Activated effector memory CD4-positive, alpha-beta T cell treated with anti-CD3 and anti-CD28 coated beads, Interleukin-2, amount 50 U/mL, for 16 hours (primary cell): Measurements from ENCODE around the gene TMEM132D.
"Not testable (repeated sequence)": the region's sequence is repeated elsewhere in the genome, so short reads cannot be mapped to it uniquely, and the experiment has no call there.

ENCODE experiments used
- DNase-seq: peaks from one replicate; pipeline ENCODE4 v3.0.0-alpha.2; 2020

TMEM132D gene

DNA sequence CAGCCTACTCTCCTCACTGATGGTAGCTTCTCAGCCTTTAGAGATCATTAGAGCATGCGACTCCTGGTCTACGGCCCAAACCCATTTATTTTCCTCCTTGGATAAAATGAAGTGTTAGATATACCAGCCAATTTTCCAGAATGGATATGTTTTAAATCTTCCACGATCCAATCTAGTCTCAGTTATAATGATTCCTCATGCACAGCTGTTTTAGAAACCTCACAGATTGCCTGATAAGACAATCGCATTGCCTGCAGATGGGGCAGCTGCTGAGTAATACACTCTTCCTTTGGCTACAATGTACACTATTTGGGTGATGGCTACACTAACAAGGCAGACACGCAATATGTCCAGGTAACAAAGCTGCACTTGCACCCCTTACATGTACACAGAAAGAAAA lies 823.4 kb downstream of the TMEM132D start:
- no peak for DNase-seq

DNA sequence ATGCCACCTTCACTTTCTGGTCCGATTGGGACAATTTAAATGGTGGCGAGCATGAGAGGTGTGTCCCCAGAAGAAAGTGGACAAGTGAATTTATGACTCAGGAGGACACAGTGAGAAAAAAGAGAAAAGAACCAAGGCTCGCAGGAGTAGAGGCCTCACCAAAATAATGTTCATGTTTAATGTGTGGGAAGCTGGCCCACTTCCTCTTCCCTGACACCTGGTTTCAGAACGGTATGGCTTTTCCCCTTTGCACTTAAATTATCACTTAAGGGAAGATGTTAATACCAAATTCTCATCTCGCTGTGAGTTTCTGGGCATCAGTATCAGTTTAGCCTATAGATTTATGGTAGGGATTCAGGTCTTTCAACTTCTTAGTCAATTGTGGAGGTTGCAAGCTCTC lies 824.1 kb downstream of the TMEM132D start:
- DNase-seq = no peak

DNA sequence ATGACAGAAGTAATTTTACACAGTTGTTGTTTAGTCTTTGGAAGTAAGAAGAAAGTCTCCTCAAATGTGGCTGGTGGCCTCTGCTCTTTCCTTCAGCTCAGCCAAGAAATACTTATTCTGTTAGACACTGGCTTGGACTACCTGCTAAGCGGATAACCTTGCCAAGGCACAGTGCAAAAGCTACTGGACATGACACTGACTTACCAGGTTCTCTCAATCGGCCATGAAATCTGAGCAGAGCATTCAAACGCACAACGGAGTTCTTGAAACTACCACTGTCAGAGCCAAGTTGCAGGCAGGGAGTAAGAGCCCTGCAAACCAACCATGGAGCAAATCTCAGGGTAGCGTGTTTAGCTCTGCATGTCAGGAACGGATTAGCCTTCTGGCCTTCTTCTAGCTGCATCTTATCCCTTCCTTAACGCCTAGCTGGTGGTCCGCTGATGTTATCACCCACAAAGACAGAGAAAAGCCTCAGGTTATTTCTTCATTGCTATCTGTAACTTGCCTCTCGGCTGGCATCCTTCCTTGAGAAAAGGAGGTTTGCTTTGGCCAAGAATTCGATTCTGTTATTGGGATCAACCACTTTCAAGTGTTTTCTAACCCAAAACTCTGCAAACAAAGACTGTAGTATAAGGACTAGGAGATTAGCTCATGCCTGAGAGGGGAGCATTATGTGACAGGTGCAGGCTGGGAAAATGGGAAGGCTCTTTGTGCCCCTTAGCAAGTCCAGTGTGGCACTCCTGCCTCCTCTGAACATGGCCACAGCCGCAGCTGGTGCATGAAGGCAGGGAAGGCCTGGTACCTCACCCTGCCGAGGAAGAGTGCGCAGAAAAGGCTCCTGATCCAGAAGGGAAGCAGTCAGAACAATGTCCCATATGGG lies 827.1 kb downstream of the TMEM132D start:
- no peak for DNase-seq

DNA sequence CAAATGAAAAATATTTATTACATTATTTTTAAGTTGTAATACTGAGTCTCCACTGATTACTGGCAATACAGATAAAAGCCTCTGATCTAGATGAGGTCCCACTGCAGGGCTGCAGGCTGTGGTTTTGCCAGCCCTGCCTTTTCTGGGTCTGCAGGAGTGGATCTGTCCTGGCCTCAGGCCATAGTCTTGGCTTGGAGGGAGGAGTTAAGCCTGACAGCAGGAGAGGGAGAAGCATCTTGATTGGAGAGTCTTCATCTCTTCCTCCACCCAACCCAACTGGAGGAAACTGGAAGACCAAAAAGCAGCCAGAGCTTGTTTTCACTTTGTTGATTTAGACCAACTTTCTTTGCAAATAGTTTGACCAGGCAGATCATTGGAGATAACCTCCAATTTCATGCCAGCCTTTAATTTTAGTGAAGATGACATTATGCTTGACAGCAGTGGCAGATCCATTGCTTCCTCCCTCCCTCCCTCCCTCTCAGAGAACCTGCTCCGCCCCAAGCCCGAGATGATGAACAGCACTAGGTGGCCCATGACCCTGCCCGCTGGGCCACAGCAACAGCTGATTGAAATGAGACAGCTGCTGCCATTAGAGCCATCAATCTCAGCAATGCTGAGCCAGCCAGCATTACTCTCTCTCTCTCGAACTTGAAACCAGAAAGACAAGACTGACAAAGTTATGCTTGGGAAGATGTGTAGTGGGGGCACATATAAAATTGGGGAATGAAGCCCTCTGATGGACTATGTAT lies 828.2 kb downstream of the TMEM132D start:
- no peak for DNase-seq

DNA sequence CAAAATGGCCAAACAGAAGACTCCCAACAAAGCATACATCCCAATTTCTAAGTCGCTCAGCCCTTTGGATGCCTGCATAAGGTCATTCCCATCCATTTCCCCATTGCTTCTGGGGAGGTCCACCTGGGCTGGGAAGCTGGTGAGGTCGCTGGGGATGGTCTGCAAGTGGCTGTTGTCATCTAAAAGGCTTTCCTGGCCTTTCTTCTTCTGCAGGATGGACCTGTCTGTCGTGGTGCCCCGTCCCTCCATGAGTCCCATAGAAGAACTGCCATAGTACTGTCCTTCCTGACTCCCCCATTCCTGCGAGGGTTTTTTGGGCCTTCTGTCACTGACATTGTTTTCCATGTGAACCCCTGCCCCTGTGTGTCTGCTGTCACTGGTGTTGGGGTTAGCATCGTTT lies 829.4 kb downstream of the TMEM132D start:
- DNase-seq = no peak

DNA sequence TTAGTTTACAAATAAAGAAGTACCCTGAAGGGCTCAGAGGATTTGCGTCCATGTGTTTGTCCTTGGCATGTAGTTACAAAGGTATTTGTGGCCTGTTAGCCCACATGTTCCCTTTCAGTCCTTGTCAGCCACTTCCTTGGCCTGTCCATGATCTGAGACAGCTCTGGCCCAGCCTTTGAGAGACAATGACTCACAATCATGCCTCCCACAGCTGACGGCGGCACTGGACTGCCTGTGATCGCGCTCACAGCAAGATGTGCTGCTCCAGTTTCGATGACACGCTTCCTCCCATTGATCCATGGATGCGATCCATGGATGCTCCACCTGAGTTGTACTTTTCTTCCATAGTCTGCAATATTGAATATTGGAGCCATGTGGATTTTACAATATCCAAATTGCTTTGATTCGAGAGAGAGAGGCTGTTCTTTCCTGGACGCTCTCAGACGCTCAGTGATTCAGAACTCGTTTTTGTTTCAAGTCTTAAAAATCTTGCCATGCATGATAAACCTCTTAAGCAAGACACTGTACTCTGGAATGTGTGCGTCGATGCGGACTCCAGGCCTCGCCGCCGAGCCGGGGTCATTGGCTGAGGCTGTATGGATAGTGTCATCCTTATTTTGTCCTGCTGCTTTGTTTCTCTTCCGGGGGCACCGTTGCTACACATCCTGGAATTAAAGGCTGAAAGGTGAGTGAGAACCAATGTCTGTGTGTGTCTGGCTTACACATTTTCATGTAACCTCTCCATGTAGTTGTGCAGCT lies 830.5 kb downstream of the TMEM132D start:
- DNase-seq = no peak

DNA sequence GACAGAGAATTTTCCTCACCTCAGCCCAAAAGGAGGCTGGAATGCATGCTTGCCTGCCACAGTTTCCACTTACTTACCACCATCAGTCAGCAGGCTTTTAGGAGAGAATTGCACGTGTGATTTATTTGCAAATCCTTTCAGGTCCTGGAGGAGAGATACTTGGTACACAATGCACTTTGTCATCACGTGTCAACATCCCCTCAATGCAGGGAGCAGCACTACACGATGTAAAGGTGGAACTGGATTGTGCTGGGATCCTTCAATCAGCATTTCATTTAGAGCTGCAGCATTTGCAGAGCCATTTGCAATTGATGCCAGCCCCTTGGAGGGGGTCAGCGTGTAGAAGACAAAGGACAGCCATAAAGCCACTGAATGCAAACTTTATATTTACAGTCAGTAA lies 832.5 kb downstream of the TMEM132D start:
- no peak for DNase-seq

DNA sequence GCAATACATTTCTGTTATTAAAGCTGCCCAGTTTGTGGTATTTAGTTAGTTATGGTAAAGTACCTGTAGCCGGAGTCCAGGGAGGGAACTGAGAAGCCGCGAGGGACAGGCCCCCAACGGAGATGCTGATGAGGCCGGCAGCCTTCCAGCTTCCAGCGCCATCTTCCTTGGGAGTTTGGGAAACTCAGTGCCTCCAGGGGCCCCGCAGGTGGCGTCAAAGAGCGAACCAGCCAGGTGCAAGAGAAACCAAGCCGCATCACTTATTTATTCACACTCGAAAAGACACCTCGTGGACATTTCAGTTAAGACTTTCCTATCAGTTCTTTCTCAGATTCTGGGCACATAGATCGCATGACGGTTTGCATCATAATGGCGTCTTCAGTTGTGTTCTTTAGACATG lies 833.9 kb downstream of the TMEM132D start:
- no peak for DNase-seq

DNA sequence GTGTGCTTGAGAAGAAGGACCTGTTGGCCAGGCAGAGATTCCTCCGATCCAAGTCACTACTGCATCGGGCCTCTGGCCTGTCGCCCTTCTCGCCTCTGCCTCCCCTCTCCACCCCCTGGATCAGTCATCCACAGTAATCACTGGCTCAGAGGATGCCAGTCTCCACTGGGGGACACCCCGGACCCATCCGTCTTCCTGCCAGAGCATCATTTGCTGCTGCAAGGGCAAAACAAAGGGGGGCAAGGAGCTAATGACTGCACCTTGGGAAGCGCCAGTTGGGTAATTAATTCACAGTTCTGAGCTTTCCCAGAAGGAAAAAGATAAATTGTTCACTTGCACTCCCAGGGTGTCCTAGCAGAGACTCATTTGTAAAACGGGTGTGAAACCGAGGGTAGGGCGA lies 835.1 kb downstream of the TMEM132D start:
- DNase-seq = no peak

DNA sequence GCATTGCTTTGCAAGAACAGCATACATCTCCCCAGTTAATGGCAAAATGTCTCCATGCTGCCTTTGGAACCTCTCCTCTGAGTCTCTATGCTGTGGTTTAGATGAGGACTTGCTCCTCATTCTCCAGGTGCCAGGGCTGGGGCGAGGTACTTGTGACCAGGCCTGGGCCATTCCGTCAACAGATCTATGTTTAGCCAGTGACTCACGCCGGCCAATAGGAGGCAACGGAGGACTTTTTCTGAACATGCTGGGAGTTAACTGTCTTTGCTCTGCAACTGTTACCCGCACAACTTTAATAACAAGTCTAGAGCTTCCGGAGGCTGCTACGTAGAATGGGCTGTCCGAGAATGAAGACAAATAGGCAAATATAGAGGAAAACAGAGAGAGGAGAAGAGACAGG lies 836.3 kb downstream of the TMEM132D start:
- no peak for DNase-seq

DNA sequence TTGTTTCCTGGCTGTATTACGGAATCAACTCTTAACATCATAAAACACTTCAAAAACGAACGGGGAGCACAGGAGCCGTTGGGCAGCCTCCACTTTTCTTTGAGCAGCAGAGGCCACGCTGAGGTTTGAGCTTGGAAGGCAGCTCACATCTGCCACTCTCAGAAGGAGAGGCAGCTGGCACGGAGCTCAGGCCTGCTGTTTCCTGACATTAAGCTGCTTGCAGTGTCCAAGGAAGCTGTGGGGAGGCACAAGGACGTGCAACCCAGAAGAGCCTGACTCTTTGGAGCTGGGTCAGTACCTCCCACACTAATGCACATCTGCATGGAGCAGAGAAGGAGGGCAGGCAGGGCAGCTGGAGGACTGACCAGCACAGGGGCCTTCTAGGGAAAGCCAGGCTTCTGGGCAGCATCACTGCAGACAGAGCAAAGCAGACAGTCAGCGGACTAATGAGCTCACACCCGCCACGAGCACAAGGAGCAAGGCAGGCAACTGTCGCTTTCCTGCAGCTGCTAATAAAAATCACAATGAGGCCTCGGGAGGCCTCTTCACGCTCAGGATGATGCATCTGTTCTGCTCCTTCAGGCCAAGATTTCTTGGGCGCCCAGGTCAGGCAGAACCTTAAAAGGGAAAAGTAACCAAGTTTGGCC lies 839.5 kb downstream of the TMEM132D start:
- DNase-seq = no peak

DNA sequence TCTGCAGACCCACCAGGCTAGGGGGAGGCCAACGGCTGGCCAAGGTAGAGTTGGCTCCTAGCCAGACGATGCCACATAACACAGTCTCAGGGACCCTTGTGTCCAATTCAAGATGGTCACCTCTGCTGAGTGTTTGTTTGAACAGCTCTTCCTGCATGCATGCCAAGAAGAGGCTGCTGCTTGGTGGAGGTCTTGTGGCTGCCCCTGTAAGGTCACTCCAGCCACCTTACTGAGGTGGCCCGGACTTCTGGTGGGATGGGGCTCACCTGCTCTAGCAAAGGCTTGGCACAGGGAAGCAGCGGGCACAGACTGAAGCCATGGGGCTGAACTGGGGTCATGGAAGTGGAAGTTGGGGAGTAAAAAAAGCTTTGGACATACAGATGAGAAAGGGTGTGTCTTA lies 840.2 kb downstream of the TMEM132D start:
- no peak for DNase-seq

DNA sequence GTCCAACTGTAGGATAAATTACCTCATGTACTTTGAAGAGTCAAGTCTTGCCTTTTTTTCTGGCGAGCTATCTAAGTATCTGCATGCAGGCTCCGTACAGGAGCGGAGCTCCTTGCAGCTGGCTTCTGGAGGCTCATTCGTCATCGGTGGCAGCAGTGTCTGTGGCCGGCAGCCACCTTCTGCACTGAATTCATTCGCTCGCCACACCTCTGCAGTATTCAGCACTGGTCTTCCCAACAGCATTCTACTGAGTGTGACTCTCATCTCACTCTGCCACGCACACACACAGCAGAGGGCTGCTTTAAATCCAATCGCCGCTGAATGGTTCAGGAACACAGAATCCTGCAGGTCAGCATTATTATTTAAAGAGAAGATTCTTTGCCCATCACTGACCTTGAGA lies 850.6 kb downstream of the TMEM132D start:
- DNase-seq = no peak

DNA sequence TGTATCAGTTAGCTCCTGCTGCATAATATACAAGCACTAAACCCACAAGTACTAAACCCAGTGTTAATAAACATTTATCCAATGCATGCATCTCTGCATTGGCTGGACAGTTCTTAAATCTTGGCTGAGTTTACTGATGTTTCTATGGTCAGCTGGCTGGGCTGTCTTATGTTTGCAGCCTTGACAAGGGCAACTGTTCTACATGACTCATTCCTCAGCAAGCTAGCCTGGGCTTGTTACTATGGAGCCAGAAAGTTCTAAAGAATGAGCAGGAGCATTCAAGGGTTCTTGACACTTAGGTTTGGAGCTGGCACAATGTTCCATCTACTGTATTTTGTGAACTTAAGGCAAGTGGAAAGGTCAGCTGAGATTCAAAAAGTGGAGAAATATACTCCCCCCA lies 851.5 kb downstream of the TMEM132D start:
- DNase-seq = no peak

DNA sequence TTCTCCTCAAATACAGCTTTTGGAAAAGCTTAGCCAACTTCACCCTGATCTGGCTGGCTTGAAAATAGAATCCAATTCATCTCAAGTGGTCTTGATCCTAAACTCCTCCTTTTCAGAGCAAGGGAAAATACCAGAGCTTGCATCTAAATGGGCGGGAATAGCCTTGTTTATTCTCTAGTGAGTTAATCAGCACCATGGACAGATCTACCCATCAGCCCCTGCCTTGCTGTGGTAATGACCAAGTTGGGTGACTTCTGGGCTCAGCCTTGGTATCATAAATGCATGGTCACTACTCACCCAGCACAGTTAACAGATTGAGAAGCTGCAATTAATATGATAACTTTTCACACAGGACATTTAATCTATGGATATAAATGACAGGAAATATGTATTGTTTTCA lies 853.9 kb downstream of the TMEM132D start:
- no peak for DNase-seq

DNA sequence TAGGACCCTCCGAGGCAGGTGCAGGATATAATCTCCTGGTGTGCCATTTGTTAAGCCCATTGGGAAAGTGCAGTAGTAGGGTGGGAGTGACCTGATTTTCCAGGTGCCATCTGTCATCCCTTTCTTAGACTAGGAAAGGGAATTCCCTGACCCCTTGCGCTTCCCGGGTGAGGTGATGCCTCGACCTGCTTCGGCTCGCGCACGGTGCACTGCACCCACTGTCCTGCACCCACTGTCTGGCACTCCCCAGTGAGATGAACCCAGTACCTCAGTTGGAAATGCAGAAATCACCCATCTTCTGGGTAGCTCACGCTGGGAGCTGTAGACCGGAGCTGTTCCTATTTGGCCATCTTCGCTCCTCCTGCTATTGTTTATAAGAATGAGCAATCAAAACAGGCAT lies 860.5 kb downstream of the TMEM132D start:
- DNase-seq = not testable (repeated sequence)

DNA sequence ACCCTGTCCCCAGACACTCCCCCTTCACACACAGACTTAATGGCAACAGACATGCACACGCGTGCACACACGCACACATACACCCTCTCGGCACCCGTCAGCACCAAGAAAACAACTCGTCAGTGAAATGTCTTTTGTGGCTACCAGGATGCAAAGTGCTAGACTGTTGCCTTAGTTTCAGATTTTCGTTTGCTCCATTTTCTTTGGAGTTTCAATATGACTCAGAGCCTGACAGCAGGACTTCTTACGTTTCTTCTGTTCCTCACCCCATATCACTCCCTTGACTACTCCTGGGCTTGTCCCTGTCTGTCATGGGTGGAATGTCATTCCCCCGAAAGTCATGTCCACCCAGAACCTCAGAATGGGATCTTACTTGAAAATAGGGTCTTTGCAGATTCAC lies 867.7 kb downstream of the TMEM132D start:
- no peak for DNase-seq

DNA sequence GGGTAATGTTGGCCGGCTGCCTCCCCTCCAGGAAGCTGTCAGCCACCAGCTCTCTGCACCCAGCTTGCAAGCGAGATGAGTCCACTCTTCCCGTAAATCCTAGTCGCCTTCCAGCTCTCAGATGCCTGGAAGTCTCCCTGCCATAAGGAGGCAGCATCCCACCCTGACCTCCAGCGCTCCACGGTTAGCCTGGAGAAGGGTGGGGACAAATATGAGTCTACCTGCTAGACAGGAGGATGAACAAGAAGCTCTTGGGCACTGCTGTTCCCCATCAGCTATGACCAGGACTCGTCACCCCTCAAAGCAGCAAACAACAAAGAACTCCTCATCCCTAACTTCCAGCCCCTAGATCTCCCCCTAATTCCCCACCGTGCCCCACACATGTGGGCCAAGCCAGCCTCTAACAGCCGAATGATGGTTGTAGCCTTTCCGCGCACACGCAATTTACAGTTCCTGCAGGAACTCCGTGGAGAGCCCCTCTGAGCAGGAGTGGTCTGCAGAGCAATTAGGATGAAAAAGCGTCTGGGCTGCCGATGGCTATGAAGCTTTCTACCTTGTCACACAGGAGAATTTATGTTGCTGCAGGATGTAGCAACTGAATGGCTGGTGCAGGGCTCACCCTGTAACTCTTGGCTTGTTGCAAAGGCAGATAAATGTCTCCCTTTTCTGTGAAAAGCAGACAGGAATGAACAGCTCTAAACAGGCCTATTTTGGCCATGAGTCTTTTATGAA lies 869.1 kb downstream of the TMEM132D start:
- no peak for DNase-seq

DNA sequence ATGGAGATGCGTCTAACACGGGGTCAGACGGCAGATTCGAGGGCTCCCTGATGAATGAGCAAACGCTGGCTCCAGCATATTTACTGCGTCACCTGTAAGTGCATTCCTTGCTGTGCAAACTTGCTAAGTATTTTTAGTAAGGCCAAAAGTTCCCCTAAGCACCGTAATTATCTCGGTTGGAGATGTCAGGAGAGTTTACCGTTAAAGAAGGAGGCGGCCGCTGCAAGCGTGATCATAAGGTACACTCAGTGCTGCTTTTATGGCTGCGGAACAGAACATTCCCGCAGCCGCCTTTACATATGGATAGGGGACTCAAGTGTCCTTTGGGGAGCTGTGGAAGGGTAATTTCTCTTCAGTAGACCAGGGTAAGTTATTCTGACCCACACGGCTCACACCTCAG lies 875.0 kb downstream of the TMEM132D start:
- no peak for DNase-seq

DNA sequence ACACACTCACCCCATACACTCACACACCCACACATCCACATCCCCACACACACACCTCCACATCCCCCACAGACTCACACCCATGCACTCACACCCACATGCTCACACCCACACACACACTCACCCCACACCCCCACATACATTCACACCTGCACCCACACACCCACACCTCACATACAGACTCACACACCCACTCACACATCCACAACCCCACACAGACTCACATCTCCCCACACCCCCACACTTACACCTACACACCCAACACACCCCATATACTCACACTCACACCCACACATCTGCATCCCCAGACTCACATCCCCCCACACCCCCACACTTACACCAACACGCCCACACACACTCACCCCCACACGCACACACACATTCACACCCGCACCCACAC lies 878.8 kb downstream of the TMEM132D start:
- DNase-seq = no peak
